Transverse colon (tissue), 4 donors: Measurements from ENCODE around the gene MLANA. TPM values are rescaled to one million over a fixed set of nuclear protein-coding genes. Genes with fewer than 3 reads are reported as not detected.

Source experiments
- DNase-seq: peaks from one replicate; pipeline ENCODE4 v3.0.0-alpha.2; 2019
- H3K27ac ChIP-seq, 4 donors: fragments of 200-600 bp; sonication (generic); 2 replicates each; pipeline ENCODE4 v1.5.1; 2016 to 2018; ENCODE audit warnings: inconsistent platforms in 4 of 4
- H3K27me3 ChIP-seq: fragments of 200-600 bp; sonication (generic); 2 replicates; pipeline ENCODE4 v1.5.1; 2017; ENCODE audit warnings: inconsistent platforms
- H3K36me3 ChIP-seq, 4 donors: fragments of 200-600 bp; sonication (generic); 2 replicates each; pipeline ENCODE4 v1.5.1; 2017 to 2019; ENCODE audit warnings: inconsistent platforms in 4 of 4
- H3K4me1 ChIP-seq, 4 donors: fragments of 200-600 bp; sonication (generic); 2 replicates each; pipeline ENCODE4 v1.5.1; 2017 to 2020; ENCODE audit warnings: inconsistent platforms in 4 of 4
- H3K4me3 ChIP-seq, 4 donors: fragments of 200-600 bp; sonication (generic); 1 replicate in 1 of 4; 2 replicates in 3 of 4; pipeline versions ENCODE4 v1.5.1 to v1.6.1; 2017 to 2019; ENCODE audit warnings: inconsistent platforms in 4 of 4
- H3K9me3 ChIP-seq, 2 donors: fragments of 200-600 bp; sonication (generic); 2 replicates each; pipeline ENCODE4 v1.5.1; 2017 to 2019; ENCODE audit warnings: inconsistent platforms in 2 of 2
- EP300 ChIP-seq: sonication (generic); formaldehyde crosslinking; IDR thresholded peaks from one replicate; pipeline ENCODE4 v1.6.1; 2017; ENCODE audit warnings: antibody characterized with exemption, low read depth
- POLR2A ChIP-seq: fragments of 450-650 bp; IDR thresholded peaks from one replicate; pipeline ENCODE4 v1.6.1; 2016; ENCODE audit warnings: antibody characterized with exemption, mild to moderate bottlenecking, moderate library complexity
- POLR2AphosphoS5 ChIP-seq, 3 donors: sonication (generic); formaldehyde crosslinking; IDR thresholded peaks; one replicate each; pipeline ENCODE4 v1.6.1; 2016; ENCODE audit warnings: antibody characterized with exemption in 3 of 3
- WGBS, 2 donors: methylation state at CpG; one replicate each; pipeline ENCODE4 v1.1.5; 2018; ENCODE audit warnings: low coverage in 1 of 2; 5-methylcytosine and 5-hydroxymethylcytosine counted together
- in situ Hi-C, 4 donors: fragments of 200-750 bp; cut with MboI; loops; one replicate each; pipeline versions ENCODE4 v1.15.0 to v1.15.1; 2017; ENCODE audit warnings: low sequenced_read_pairs in 3 of 4, low pct_ligation_motif_present in 1 of 4, low pct_unique_long_range_greater_than_20kb in 1 of 4
- intact Hi-C: fragments of 100-400 bp; cut with DNase I; formaldehyde crosslinking; loops from one replicate; pipeline ENCODE4 v1.15.1; 2023; ENCODE audit warnings: low total_unique reads
- total RNA-seq, 4 donors: library from RNA; depleted of rRNA; stranded (reverse); fragments of >200 nt; gene quantifications; one replicate each; pipeline ENCODE4 v1.1.0, GENCODE V29; 2016
- TF ChIP-seq, protein P1 (sequence below), 5 experiments: fragments of 200-600 bp in 3 of 5; fragments of 450-650 bp in 2 of 5; sonication (generic) in 3 of 5; IDR thresholded peaks; 1 replicate in 2 of 5; 2 replicates in 3 of 5; pipeline ENCODE4 v1.5.1; 2016 to 2017; ENCODE audit warnings: antibody characterized with exemption in 5 of 5, inconsistent platforms in 3 of 5, mild to moderate bottlenecking in 2 of 5, moderate library complexity in 1 of 5

Gene MLANA
- total RNA-seq, 4 donors from 2014 or later, result not detected

- TF ChIP-seq POLR2A, result no peak
- TF ChIP-seq, protein P1, sequence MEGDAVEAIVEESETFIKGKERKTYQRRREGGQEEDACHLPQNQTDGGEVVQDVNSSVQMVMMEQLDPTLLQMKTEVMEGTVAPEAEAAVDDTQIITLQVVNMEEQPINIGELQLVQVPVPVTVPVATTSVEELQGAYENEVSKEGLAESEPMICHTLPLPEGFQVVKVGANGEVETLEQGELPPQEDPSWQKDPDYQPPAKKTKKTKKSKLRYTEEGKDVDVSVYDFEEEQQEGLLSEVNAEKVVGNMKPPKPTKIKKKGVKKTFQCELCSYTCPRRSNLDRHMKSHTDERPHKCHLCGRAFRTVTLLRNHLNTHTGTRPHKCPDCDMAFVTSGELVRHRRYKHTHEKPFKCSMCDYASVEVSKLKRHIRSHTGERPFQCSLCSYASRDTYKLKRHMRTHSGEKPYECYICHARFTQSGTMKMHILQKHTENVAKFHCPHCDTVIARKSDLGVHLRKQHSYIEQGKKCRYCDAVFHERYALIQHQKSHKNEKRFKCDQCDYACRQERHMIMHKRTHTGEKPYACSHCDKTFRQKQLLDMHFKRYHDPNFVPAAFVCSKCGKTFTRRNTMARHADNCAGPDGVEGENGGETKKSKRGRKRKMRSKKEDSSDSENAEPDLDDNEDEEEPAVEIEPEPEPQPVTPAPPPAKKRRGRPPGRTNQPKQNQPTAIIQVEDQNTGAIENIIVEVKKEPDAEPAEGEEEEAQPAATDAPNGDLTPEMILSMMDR (IDR thresholded peaks at IDR 0.05), result peak; percentile 72 to 88 (median 80)
- H3K36me3 ChIP-seq, result no peaks in the 10 kb centered on the region
- H3K27ac ChIP-seq, result no peak overlapping the region
- in situ Hi-C loops, result loop anchor here (5.0 to 25.0 kb wide), 3 partner anchors 151 to 426 kb away; no protein-coding TSS in a partner anchor
- no peaks in the 10 kb centered on the region for H3K4me1 ChIP-seq
- intact Hi-C loops, result loop anchor here (10.0 kb wide), 1 partner anchor 168 kb away; no protein-coding TSS in a partner anchor
- no peak overlapping the region for H3K4me3 ChIP-seq
- no peaks in the 10 kb centered on the region for H3K9me3 ChIP-seq
- no peaks in the 10 kb centered on the region for H3K27me3 ChIP-seq
- WGBS, 2 donors, result 62 to 85% methylated on average over 4 to 8 of the region's 8 CpGs
- DNase-seq, result peak; percentile 73
Observed at GRCh38 chr9:5886114-5886939, 4.4 kb upstream of the MLANA start.

GRCh38 chr9:5892456-5893133 lies 1.9 kb downstream of the MLANA start:
- no peak overlapping the region for H3K4me3 ChIP-seq
- no peaks in the 10 kb centered on the region for H3K4me1 ChIP-seq
- DNase-seq, result no peak
- TF ChIP-seq POLR2A, result no peak
- TF ChIP-seq POLR2AphosphoS5 (IDR thresholded peaks at IDR 0.05), result no peak
- TF ChIP-seq, protein P1 (IDR thresholded peaks at IDR 0.05), result no peak
- no peak for TF ChIP-seq EP300
- in situ Hi-C loops (loop anchor here (10.0 to 25.0 kb wide), 3 partner anchors 145 to 420 kb away; no protein-coding TSS in a partner anchor), intact Hi-C loops (no loop called here)
- H3K27me3 ChIP-seq, result no peaks in the 10 kb centered on the region
- no peaks in the 10 kb centered on the region for H3K36me3 ChIP-seq
- H3K27ac ChIP-seq, result no peak overlapping the region
- 65 to 69% methylated on average over 3 to 7 of the region's 7 CpGs for WGBS, 2 donors
- no peaks in the 10 kb centered on the region for H3K9me3 ChIP-seq

- 72 to 100% methylated on average over 1 to 4 of the region's 4 CpGs for WGBS, 2 donors
- DNase-seq, result no peak
- intact Hi-C loops (no loop called here), in situ Hi-C loops (loop anchor here (10.0 to 25.0 kb wide), 3 partner anchors 144 to 419 kb away; no protein-coding TSS in a partner anchor)
- H3K36me3 ChIP-seq, result no peaks in the 10 kb centered on the region
- H3K27me3 ChIP-seq, result no peaks in the 10 kb centered on the region
- H3K4me3 ChIP-seq, result no peak overlapping the region
- no peaks in the 10 kb centered on the region for H3K9me3 ChIP-seq
- H3K27ac ChIP-seq, result no peak overlapping the region
- no peaks in the 10 kb centered on the region for H3K4me1 ChIP-seq
- TF ChIP-seq, protein P1 (IDR thresholded peaks at IDR 0.05), result no peak
- no peak for TF ChIP-seq POLR2A
- no peak for TF ChIP-seq EP300
- no peak for TF ChIP-seq POLR2AphosphoS5 (IDR thresholded peaks at IDR 0.05)
Observed at GRCh38 chr9:5893134-5893505, 2.4 kb downstream of the MLANA start.

DNA sequence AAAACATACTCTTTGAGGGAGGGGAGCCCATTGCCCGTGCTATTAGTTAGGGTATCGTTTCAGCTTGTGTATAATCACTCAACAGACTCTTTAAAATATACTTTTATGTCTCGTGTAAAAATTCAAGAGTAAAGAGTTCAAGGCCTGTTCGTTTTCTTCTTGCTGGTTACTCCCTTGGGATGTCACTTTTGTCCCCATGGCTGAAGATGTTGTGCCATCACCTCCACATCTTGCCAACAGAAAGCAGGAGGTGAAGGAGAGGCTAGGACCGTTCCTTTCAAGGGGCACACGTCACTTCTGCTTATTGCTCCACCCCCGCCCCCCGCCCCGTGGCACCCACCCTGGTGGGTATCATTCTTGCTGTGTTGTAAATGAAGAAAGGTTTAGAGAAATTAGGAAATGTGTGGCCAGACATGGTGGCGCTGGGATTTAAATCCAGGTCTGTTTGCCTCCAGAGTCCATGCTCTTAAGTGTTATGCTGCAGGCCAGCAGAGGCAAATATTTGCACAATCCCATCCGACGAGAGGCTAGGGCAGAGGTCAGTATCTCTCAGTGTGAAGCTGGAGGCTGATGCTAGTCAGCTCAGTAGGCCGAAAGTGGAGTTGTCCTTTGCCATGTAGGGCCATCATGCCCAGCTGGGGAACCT lies 3.0 kb downstream of the MLANA start:
- H3K27me3 ChIP-seq, result no peaks in the 10 kb centered on the region
- H3K4me3 ChIP-seq, result no peak overlapping the region
- DNase-seq, result no peak
- intact Hi-C loops (no loop called here), in situ Hi-C loops (loop anchor here (10.0 to 25.0 kb wide), 3 partner anchors 144 to 419 kb away; no protein-coding TSS in a partner anchor)
- no peak overlapping the region for H3K27ac ChIP-seq
- no peaks in the 10 kb centered on the region for H3K4me1 ChIP-seq
- H3K36me3 ChIP-seq, result peaks cover 0 to under 1% (median 0%) of the 10 kb centered on the region in 4 donors
- no peak for TF ChIP-seq POLR2A
- no peak for TF ChIP-seq POLR2AphosphoS5 (IDR thresholded peaks at IDR 0.05)
- TF ChIP-seq, protein P1 (IDR thresholded peaks at IDR 0.05), result no peak
- TF ChIP-seq EP300, result no peak
- no peaks in the 10 kb centered on the region for H3K9me3 ChIP-seq
- WGBS, 2 donors, result 76 to 90% methylated on average over 4 to 13 of the region's 13 CpGs
